K562 (cell line): Measurements from ENCODE around the gene SKAP1. TPM values are rescaled to one million over a fixed set of nuclear protein-coding genes. Genes with fewer than 3 reads are reported as not detected.
A peak's percentile ranks its signal among the peaks of the same experiment; 100 is the strongest.

Experiments used
- CXXC5 ChIP-seq: fragments of 250-450 bp; sonication (Bioruptor Pico); IDR thresholded peaks from 2 replicates; pipeline ENCODE4 v1.8.0; 2022; ENCODE audit warnings: inconsistent platforms, mild to moderate bottlenecking, moderate library complexity
- RBM22 ChIP-seq: fragments of 200-400 bp; formaldehyde crosslinking; IDR thresholded peaks from 2 replicates; pipeline ENCODE4 v1.6.1; 2018; ENCODE audit warnings: low read length, low read depth; ENCODE audit not compliant: poor library complexity, severe bottlenecking
- SMARCC2 ChIP-seq: fragments of 450-650 bp; IDR thresholded peaks from 2 replicates; pipeline ENCODE4 v1.6.1; 2017; ENCODE audit warnings: antibody characterized with exemption, moderate library complexity, mild to moderate bottlenecking, low read depth
- XRCC3 ChIP-seq: fragments of 450-650 bp; IDR thresholded peaks from 2 replicates; pipeline ENCODE4 v1.6.1; 2017; ENCODE audit warnings: mild to moderate bottlenecking, moderate library complexity
- XRCC4 ChIP-seq: IDR thresholded peaks from one replicate; pipeline ENCODE4 v1.6.1; 2011; ENCODE audit not compliant: insufficient read depth, insufficient read length; ENCODE audit errors: extremely low read depth
- polyA plus RNA-seq, 8 experiments: library from polyadenylated mRNA; depleted of rRNA in 4 of 8; stranded (reverse) in 5 of 8; unstranded in 3 of 8; fragments of >200 nt; fragmentation: Nextera tagmentation in 2 of 8; fragmentation: Illumina TruSeq in 1 of 8; extraction: Ambion mirVana in 2 of 8; extraction: Trizol in 1 of 8; gene quantifications; 2 replicates each; pipeline versions ENCODE4 v1.2.1 to v1.2.3, GENCODE V29; 2011 to 2014; ENCODE audit warnings: inconsistent platforms in 1 of 8, missing spikeins in 1 of 8
- total RNA-seq, 7 experiments: library from RNA; depleted of rRNA in 6 of 7; stranded (reverse); fragments of >200 nt in 6 of 7; fragmentation: Illumina TruSeq in 2 of 7; extraction: Trizol in 2 of 7; gene quantifications; 2 replicates each; pipeline versions ENCODE4 v1.2.1 to v1.2.3, GENCODE V29; 2011 to 2021; ENCODE audit warnings: low replicate concordance in 1 of 7
- TF ChIP-seq, protein P1 (sequence below): fragments of 450-650 bp; IDR thresholded peaks from 2 replicates; pipeline ENCODE4 v1.6.1; 2018; ENCODE audit not compliant: partially characterized antibody
- TF ChIP-seq, protein P2 (sequence below), 2 experiments: IDR thresholded peaks; 2 replicates each; pipeline ENCODE4 v1.6.1; 2012; ENCODE audit warnings: improper control_type of control experiment in 2 of 2, low read depth in 2 of 2, low read length in 2 of 2, borderline replicate concordance in 1 of 2
- TF ChIP-seq, protein P3 (sequence below), 2 experiments: fragments of 150-350 bp in 1 of 2; IDR thresholded peaks; 2 replicates each; pipeline ENCODE4 v1.6.1; 2012 to 2016; ENCODE audit warnings: low read depth in 2 of 2, low read length in 2 of 2, mild to moderate bottlenecking in 1 of 2, moderate library complexity in 1 of 2
- TF ChIP-seq, protein P4 (sequence below), 3 experiments: fragments of 200-800 bp in 1 of 3; fragments of 250-450 bp in 1 of 3; fragments of 450-650 bp in 1 of 3; sonication (Bioruptor Pico) in 1 of 3; sonication (Bioruptor generic) in 1 of 3; formaldehyde crosslinking in 1 of 3; IDR thresholded peaks; 2 replicates each; pipeline versions ENCODE4 v1.6.1 to v1.8.0; 2016 to 2022; ENCODE audit warnings: mild to moderate bottlenecking in 2 of 3, missing genetic modification characterization in 2 of 3, missing compliant biosample characterization in 1 of 3, moderate library complexity in 1 of 3
- TF ChIP-seq, protein P5 (sequence below): fragments of 250-450 bp; sonication (Bioruptor Pico); IDR thresholded peaks from 2 replicates; pipeline ENCODE4 v1.8.0; 2022; ENCODE audit warnings: moderate library complexity, mild to moderate bottlenecking, inconsistent platforms

The SKAP1 gene
- total and polyA plus RNA-seq, 9 of the 15 experiments (the other 6 are each of a cell fraction or from before 2014, with no cell fraction given), result 0.06 to 0.80 (median 0.10) TPM; not detected in 4

DNA sequence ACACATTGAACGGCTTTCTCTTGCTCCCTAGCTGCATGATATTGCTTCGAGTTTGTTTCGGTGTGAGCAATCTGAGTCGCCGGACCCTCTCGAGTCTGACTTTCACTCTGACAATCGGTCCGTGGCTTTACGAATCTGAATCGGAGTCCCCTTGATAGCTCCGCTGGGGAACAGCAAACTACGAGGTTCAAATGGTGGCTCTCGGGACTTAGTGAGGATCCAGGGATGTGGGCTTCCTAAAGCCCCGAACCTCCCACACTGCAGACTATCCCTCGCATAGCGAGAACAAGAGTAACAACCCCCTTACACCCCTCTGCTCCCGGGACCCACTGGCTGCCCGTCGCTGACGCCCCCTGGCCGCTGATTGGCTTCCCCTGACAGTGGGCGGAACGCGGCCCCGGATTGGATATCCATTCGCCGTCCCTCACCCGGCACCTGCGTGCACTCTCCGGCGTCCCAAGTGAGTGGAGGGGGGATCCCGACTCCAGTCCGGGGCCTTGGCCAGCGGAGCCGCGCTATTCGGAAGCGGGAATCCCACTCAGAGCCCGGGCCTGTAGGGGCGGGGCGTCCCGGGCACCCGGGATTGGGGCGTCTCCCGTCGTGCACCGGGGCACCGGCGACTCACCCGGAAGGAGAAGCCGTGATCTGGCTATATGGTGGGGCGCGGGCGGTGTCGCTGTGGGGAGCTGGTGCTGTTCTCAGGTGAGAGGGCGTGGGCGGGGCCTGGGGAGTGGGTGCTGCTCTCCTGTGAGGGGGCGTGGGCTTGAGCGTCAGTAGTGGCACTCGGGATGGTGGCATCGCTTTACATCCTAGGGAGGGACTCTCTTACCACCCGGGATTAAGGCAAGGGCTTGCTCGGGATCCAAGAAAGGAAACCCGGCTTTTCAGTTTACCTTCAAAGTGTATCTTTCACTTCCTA, 322.6 kb downstream of the SKAP1 start, which contains the start of gene SNX11 (continued):
- TF ChIP-seq, protein P1, sequence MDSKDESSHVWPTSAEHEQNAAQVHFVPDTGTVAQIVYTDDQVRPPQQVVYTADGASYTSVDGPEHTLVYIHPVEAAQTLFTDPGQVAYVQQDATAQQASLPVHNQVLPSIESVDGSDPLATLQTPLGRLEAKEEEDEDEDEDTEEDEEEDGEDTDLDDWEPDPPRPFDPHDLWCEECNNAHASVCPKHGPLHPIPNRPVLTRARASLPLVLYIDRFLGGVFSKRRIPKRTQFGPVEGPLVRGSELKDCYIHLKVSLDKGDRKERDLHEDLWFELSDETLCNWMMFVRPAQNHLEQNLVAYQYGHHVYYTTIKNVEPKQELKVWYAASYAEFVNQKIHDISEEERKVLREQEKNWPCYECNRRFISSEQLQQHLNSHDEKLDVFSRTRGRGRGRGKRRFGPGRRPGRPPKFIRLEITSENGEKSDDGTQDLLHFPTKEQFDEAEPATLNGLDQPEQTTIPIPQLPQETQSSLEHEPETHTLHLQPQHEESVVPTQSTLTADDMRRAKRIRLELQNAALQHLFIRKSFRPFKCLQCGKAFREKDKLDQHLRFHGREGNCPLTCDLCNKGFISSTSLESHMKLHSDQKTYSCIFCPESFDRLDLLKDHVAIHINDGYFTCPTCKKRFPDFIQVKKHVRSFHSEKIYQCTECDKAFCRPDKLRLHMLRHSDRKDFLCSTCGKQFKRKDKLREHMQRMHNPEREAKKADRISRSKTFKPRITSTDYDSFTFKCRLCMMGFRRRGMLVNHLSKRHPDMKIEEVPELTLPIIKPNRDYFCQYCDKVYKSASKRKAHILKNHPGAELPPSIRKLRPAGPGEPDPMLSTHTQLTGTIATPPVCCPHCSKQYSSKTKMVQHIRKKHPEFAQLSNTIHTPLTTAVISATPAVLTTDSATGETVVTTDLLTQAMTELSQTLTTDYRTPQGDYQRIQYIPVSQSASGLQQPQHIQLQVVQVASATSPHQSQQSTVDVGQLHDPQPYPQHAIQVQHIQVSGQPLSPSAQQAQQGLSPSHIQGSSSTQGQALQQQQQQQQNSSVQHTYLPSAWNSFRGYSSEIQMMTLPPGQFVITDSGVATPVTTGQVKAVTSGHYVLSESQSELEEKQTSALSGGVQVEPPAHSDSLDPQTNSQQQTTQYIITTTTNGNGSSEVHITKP, result peak; percentile 93
- TF ChIP-seq, protein P2, sequence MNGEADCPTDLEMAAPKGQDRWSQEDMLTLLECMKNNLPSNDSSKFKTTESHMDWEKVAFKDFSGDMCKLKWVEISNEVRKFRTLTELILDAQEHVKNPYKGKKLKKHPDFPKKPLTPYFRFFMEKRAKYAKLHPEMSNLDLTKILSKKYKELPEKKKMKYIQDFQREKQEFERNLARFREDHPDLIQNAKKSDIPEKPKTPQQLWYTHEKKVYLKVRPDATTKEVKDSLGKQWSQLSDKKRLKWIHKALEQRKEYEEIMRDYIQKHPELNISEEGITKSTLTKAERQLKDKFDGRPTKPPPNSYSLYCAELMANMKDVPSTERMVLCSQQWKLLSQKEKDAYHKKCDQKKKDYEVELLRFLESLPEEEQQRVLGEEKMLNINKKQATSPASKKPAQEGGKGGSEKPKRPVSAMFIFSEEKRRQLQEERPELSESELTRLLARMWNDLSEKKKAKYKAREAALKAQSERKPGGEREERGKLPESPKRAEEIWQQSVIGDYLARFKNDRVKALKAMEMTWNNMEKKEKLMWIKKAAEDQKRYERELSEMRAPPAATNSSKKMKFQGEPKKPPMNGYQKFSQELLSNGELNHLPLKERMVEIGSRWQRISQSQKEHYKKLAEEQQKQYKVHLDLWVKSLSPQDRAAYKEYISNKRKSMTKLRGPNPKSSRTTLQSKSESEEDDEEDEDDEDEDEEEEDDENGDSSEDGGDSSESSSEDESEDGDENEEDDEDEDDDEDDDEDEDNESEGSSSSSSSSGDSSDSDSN (IDR thresholded peaks at IDR 0.05; ENCODE audit: borderline replicate concordance in 1 of 2, low read depth in 2 of 2, low read length in 2 of 2), result no peak
- TF ChIP-seq, protein P3, sequence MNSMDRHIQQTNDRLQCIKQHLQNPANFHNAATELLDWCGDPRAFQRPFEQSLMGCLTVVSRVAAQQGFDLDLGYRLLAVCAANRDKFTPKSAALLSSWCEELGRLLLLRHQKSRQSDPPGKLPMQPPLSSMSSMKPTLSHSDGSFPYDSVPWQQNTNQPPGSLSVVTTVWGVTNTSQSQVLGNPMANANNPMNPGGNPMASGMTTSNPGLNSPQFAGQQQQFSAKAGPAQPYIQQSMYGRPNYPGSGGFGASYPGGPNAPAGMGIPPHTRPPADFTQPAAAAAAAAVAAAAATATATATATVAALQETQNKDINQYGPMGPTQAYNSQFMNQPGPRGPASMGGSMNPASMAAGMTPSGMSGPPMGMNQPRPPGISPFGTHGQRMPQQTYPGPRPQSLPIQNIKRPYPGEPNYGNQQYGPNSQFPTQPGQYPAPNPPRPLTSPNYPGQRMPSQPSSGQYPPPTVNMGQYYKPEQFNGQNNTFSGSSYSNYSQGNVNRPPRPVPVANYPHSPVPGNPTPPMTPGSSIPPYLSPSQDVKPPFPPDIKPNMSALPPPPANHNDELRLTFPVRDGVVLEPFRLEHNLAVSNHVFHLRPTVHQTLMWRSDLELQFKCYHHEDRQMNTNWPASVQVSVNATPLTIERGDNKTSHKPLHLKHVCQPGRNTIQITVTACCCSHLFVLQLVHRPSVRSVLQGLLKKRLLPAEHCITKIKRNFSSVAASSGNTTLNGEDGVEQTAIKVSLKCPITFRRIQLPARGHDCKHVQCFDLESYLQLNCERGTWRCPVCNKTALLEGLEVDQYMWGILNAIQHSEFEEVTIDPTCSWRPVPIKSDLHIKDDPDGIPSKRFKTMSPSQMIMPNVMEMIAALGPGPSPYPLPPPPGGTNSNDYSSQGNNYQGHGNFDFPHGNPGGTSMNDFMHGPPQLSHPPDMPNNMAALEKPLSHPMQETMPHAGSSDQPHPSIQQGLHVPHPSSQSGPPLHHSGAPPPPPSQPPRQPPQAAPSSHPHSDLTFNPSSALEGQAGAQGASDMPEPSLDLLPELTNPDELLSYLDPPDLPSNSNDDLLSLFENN (IDR thresholded peaks at IDR 0.05; ENCODE audit: low read depth in 2 of 2, low read length in 2 of 2), result peak in 1 of 2 experiments; percentile 11; a peak in 1 of 4 replicates
- TF ChIP-seq XRCC3, result no peak
- TF ChIP-seq, protein P4, sequence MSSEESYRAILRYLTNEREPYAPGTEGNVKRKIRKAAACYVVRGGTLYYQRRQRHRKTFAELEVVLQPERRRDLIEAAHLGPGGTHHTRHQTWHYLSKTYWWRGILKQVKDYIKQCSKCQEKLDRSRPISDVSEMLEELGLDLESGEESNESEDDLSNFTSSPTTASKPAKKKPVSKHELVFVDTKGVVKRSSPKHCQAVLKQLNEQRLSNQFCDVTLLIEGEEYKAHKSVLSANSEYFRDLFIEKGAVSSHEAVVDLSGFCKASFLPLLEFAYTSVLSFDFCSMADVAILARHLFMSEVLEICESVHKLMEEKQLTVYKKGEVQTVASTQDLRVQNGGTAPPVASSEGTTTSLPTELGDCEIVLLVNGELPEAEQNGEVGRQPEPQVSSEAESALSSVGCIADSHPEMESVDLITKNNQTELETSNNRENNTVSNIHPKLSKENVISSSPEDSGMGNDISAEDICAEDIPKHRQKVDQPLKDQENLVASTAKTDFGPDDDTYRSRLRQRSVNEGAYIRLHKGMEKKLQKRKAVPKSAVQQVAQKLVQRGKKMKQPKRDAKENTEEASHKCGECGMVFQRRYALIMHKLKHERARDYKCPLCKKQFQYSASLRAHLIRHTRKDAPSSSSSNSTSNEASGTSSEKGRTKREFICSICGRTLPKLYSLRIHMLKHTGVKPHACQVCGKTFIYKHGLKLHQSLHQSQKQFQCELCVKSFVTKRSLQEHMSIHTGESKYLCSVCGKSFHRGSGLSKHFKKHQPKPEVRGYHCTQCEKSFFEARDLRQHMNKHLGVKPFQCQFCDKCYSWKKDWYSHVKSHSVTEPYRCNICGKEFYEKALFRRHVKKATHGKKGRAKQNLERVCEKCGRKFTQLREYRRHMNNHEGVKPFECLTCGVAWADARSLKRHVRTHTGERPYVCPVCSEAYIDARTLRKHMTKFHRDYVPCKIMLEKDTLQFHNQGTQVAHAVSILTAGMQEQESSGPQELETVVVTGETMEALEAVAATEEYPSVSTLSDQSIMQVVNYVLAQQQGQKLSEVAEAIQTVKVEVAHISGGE (CRISPR knock-in tag; IDR thresholded peaks at IDR 0.05), result peak in 1 of 3 experiments; percentile 38; a peak in 1 of 6 replicates
- no peak for TF ChIP-seq RBM22
- no peak for TF ChIP-seq XRCC4
- TF ChIP-seq, protein P5, sequence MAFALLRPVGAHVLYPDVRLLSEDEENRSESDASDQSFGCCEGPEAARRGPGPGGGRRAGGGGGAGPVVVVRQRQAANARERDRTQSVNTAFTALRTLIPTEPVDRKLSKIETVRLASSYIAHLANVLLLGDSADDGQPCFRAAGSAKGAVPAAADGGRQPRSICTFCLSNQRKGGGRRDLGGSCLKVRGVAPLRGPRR, result no peak
- peak; percentile 74 for TF ChIP-seq CXXC5 (CRISPR knock-in tag)
- TF ChIP-seq SMARCC2, result no peak
